Activated effector memory CD4-positive, alpha-beta T cell treated with Interleukin-2 at 50 U/mL for 16 hours (primary cell): ENCODE data around the gene FAM217A.
A peak's percentile ranks its signal among the peaks of the same experiment; 100 is the strongest.

Experiments used
- DNase-seq: peaks from one replicate; pipeline ENCODE4 v3.0.0-alpha.2; 2020

FAM217A gene

GRCh38 chr6:4084444-4085331 is 5.8 kb upstream of the FAM217A start:
- DNase-seq: no peak

DNA sequence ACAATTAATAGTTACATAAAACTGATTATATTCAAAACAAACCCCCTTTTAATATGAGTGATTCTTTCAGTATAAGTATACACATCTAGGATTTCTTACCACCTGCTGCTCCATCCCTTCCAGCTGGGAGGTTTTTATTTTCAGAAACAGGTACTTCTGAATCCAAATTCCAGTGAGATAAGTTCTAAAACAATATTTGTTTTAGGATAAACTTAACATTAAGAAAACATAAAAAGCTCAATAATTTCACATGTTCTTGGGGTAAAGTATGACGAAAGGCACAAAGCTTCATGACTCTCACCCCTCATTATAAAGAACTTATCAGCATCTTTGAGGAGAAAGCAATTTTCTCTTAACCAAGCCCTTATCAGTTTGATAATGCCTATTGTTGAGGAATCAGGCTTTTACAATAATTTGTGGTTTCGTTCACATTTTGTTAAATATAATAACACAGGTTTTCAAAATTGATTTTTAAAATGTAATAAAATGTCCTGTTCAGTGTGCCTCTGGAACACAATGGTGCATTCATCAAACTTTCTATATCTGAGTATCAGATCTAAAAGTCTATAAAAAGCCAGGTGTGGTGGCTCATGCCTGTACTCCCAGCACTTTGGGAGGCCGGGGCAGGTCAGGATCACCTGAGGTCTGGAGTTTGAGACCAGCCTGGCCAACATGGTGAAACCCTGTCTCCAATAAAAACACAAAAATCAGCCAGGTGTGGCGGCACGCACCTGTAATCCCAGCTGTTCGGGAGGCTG is 4.3 kb downstream of the FAM217A start:
- DNase-seq: no peak

DNA sequence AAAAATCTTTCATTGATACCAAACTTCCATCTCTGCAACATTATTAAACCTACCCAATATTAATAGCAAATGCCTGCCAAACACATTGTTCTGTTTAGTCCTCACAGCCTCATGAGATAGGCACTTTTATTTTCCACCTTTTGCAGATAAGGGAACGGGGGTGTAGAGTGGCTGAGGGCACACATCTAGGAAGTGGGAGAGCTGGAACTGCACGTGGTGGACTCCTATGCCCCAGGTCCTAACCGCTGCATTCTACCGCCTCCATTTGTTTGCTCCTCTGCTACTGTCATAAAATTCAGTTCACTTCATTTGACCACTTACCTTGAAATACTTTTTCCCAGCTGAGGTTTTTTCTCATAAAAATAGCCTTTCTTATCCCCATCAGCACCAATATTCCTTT is 7.6 kb downstream of the FAM217A start:
- DNase-seq: no peak

- DNase-seq: no peak
Observed at GRCh38 chr6:4069199-4069598, 9.7 kb downstream of the FAM217A start.

- no peak for DNase-seq
Observed at GRCh38 chr6:4067673-4068072, 11.3 kb downstream of the FAM217A start.

GRCh38 chr6:4066029-4066755 is 12.7 kb downstream of the FAM217A start:
- no peak for DNase-seq

GRCh38 chr6:4059115-4059777 is 19.7 kb downstream of the FAM217A start:
- DNase-seq: peak; percentile 22

DNA sequence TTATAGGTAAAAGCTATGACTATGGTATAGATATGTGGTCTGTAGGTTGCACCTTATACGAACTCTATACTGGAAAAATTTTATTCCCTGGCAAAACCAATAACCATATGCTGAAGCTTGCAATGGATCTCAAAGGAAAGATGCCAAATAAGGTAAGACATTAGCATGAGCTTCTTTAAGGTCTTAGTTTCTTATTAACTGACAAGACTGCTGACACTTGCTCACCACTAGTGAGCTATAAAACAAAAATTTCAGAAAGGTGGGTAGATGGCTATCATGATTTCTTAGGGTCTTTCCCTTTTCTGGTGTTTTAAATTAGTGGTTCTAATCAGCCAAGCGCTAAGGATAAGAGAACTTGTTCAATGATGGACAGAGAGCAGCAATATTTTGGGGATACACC is 21.9 kb downstream of the FAM217A start:
- no peak for DNase-seq

- no peak for DNase-seq
Observed at GRCh38 chr6:4055420-4056041, 23.4 kb downstream of the FAM217A start.

DNA sequence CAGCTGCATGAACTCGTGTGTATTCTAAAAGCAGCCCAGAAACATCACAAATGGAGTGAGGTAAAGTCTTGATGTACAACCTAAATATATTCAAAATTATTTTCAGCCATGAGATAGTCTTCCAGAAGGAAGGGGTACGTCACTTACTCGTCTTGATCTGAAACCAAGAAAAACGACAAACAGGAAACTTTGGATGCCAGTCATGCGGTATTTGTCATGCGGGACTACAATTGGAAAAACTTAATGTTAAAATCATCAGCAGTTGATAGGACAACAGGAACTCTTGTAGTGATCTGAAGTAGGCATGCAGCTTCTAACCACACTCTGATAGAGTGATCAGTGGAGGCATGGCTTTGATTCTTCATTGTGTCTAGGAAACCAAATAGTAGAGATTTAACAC is 29.7 kb downstream of the FAM217A start:
- no peak for DNase-seq

DNA sequence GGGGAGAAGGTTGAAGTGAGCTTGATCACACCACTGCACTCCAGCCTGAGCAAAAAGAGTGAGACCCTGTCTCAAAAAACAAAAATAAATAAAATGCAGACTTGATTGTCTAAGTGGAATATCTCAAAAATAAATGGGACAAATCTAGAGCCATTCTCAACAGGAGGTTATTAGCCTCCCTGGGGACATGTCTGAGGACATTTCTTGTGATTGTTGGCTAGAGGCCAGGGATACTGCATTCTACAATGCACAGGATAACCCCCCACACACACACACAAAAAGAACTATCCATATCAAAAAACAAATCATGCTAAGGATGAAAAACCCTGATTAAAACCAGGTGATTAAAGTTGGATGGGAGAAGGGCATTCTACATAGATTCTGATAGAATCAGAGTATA is 37.5 kb downstream of the FAM217A start:
- no peak for DNase-seq

- no peak for DNase-seq
Observed at GRCh38 chr6:4039348-4039747, 39.6 kb downstream of the FAM217A start.

- DNase-seq: no peak
Observed at GRCh38 chr6:4036581-4036980, 42.4 kb downstream of the FAM217A start.

DNA sequence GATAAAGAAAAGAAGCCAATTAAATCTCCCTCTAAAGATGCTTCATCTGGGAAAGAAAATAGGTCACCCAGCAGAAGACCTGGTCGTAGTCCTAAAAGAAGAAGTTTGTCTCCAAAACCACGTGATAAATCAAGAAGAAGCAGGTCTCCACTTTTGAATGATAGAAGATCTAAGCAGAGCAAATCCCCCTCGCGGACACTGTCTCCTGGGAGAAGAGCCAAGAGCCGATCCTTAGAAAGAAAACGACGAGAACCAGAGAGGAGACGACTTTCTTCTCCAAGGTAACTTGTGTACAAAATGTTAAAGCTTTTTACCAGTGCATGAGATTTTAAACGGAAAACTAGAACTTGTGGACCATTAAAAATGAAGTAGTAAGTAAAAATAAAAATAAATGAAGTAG is 46.5 kb downstream of the FAM217A start:
- no peak for DNase-seq

- no peak for DNase-seq
Observed at GRCh38 chr6:4031442-4031841, 47.5 kb downstream of the FAM217A start.

- no peak for DNase-seq
Observed at GRCh38 chr6:4030669-4031068, 48.3 kb downstream of the FAM217A start.

- DNase-seq: no peak
Observed at GRCh38 chr6:4029687-4030086, 49.2 kb downstream of the FAM217A start.

GRCh38 chr6:4028051-4028450 is 50.9 kb downstream of the FAM217A start:
- DNase-seq: no peak

DNA sequence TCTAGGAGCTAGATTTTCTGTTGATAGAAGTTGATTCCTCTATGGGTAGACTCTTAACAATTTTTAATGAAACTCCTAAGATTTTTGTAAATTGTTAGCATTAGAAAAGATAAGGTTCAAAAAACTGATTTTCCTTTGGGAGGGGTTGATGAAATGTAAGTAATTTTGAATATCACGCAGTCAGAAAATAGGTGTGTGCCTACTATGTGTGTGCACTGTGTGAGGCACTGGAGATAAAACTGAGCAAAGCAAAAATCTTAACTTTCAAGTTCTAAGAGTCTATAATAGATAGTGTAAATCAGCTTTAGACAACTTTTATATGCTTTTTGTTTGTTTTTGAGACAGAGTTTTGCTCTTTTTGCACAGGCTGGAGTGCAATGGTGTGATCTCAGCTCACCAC is 53.3 kb downstream of the FAM217A start:
- DNase-seq: no peak

DNA sequence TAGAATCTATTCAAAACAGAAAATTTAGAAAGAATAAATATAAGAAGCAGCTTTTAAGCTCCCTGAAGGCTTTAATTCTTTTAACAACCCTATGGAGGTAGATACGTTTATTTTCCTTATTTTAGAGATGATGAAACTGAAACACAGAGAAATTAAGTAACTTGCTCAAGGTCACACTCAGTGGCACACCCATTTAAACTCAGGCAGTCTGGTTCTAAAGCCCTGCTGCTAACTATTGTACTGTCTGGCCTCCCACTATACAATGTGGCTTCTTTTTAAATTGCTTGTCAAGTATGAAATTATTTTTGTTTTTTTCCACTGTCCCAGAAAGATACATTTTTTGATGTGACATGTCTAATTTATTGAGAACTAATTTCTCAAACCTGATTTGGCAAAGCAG is 55.7 kb downstream of the FAM217A start:
- DNase-seq: no peak

GRCh38 chr6:4021854-4022695 is 56.9 kb downstream of the FAM217A start:
- DNase-seq: no peak
